Measurements from ENCODE around the gene CCDC127. TPM values are rescaled to one million over a fixed set of nuclear protein-coding genes. Genes with fewer than 3 reads are reported as not detected.

CCDC127 gene
- total RNA-seq, 1 donor: 1.4 TPM

GRCh38 chr5:191036-191948 lies 26.7 kb downstream of the CCDC127 start, which contains the start of gene LRRC14B:
Gene LRRC14B, plus strand, starts transcription at chr5:191495. Its CDS starts 44 bp downstream, at chr5:191539.
- Histone ChIP-seq H3K4me3 (ENCODE audit: low read length) (no peak within 1 kb of the TSS), H3K9me3 (ENCODE audit: low read depth, low read length) (no peaks in the 10 kb centered on the region), H3K4me1 (ENCODE audit: insufficient read depth, low read length) (peaks cover 4% of the 10 kb centered on the region), H3K27me3 (ENCODE audit: insufficient read depth, low read length) (no peaks in the 10 kb centered on the region)

- Histone ChIP-seq H3K9me3 (ENCODE audit: low read depth, low read length) (no peaks in the 10 kb centered on the region), H3K4me1 (ENCODE audit: insufficient read depth, low read length) (peaks cover 4% of the 10 kb centered on the region), H3K4me3 (ENCODE audit: low read length) (no peak overlapping the region), H3K27me3 (ENCODE audit: insufficient read depth, low read length) (no peaks in the 10 kb centered on the region)
Observed at GRCh38 chr5:190366-191035, 27.5 kb downstream of the CCDC127 start.

GRCh38 chr5:189976-190365 lies 28.0 kb downstream of the CCDC127 start:
- no peak overlapping the region for H3K4me3 ChIP-seq (ENCODE audit: low read length)
- H3K9me3 ChIP-seq (ENCODE audit: low read depth, low read length): no peaks in the 10 kb centered on the region
- H3K4me1 ChIP-seq (ENCODE audit: insufficient read depth, low read length): peaks cover 4% of the 10 kb centered on the region
- H3K27me3 ChIP-seq (ENCODE audit: insufficient read depth, low read length): no peaks in the 10 kb centered on the region

GRCh38 chr5:189486-189885 lies 28.5 kb downstream of the CCDC127 start:
- H3K4me3 ChIP-seq (ENCODE audit: low read length): no peak overlapping the region
- H3K9me3 ChIP-seq (ENCODE audit: low read depth, low read length): no peaks in the 10 kb centered on the region
- no peaks in the 10 kb centered on the region for H3K27me3 ChIP-seq (ENCODE audit: insufficient read depth, low read length)
- peaks cover 4% of the 10 kb centered on the region for H3K4me1 ChIP-seq (ENCODE audit: insufficient read depth, low read length)

GRCh38 chr5:188488-189481 lies 29.2 kb downstream of the CCDC127 start:
- Histone ChIP-seq H3K4me3 (ENCODE audit: low read length) (no peak overlapping the region), H3K9me3 (ENCODE audit: low read depth, low read length) (no peaks in the 10 kb centered on the region), H3K27me3 (ENCODE audit: insufficient read depth, low read length) (no peaks in the 10 kb centered on the region), H3K4me1 (ENCODE audit: insufficient read depth, low read length) (peaks cover 4% of the 10 kb centered on the region)

- Histone ChIP-seq H3K4me1 (ENCODE audit: insufficient read depth, low read length) (peaks cover 4% of the 10 kb centered on the region), H3K4me3 (ENCODE audit: low read length) (no peak overlapping the region), H3K9me3 (ENCODE audit: low read depth, low read length) (no peaks in the 10 kb centered on the region), H3K27me3 (ENCODE audit: insufficient read depth, low read length) (no peaks in the 10 kb centered on the region)
Observed at GRCh38 chr5:187617-188451, 30.1 kb downstream of the CCDC127 start.

- Histone ChIP-seq H3K4me1 (ENCODE audit: insufficient read depth, low read length) (peaks cover 4% of the 10 kb centered on the region), H3K4me3 (ENCODE audit: low read length) (no peak overlapping the region), H3K27me3 (ENCODE audit: insufficient read depth, low read length) (no peaks in the 10 kb centered on the region), H3K9me3 (ENCODE audit: low read depth, low read length) (no peaks in the 10 kb centered on the region)
Observed at GRCh38 chr5:187042-187431, 30.9 kb downstream of the CCDC127 start.

- Histone ChIP-seq H3K4me3 (ENCODE audit: low read length) (no peak overlapping the region), H3K27me3 (ENCODE audit: insufficient read depth, low read length) (no peaks in the 10 kb centered on the region), H3K4me1 (ENCODE audit: insufficient read depth, low read length) (peaks cover 4% of the 10 kb centered on the region), H3K9me3 (ENCODE audit: low read depth, low read length) (no peaks in the 10 kb centered on the region)
Observed at GRCh38 chr5:186091-187041, 31.6 kb downstream of the CCDC127 start.

GRCh38 chr5:185095-186070 lies 32.6 kb downstream of the CCDC127 start:
- Histone ChIP-seq H3K4me1 (ENCODE audit: insufficient read depth, low read length) (peaks cover 4% of the 10 kb centered on the region), H3K27me3 (ENCODE audit: insufficient read depth, low read length) (no peaks in the 10 kb centered on the region), H3K4me3 (ENCODE audit: low read length) (no peak overlapping the region), H3K9me3 (ENCODE audit: low read depth, low read length) (no peaks in the 10 kb centered on the region)

- no peak overlapping the region for H3K4me3 ChIP-seq (ENCODE audit: low read length)
- H3K4me1 ChIP-seq (ENCODE audit: insufficient read depth, low read length): peaks cover 4% of the 10 kb centered on the region
- H3K27me3 ChIP-seq (ENCODE audit: insufficient read depth, low read length): no peaks in the 10 kb centered on the region
- H3K9me3 ChIP-seq (ENCODE audit: low read depth, low read length): no peaks in the 10 kb centered on the region
Observed at GRCh38 chr5:184471-184870, 33.5 kb downstream of the CCDC127 start.

- H3K9me3 ChIP-seq (ENCODE audit: low read depth, low read length): no peaks in the 10 kb centered on the region
- no peaks in the 10 kb centered on the region for H3K4me1 ChIP-seq (ENCODE audit: insufficient read depth, low read length)
- H3K27me3 ChIP-seq (ENCODE audit: insufficient read depth, low read length): no peaks in the 10 kb centered on the region
- no peak overlapping the region for H3K4me3 ChIP-seq (ENCODE audit: low read length)
Observed at GRCh38 chr5:182126-182525, 35.8 kb downstream of the CCDC127 start.

GRCh38 chr5:181566-181965 lies 36.4 kb downstream of the CCDC127 start:
- Histone ChIP-seq H3K27me3 (ENCODE audit: insufficient read depth, low read length) (no peaks in the 10 kb centered on the region), H3K4me3 (ENCODE audit: low read length) (no peak overlapping the region), H3K4me1 (ENCODE audit: insufficient read depth, low read length) (no peaks in the 10 kb centered on the region), H3K9me3 (ENCODE audit: low read depth, low read length) (no peaks in the 10 kb centered on the region)
